Measurements from ENCODE around the gene MACROD2. TPM values are rescaled to one million over a fixed set of nuclear protein-coding genes. Genes with fewer than 3 reads are reported as not detected.

The MACROD2 gene
- total and polyA plus RNA-seq, 9 donors, result 3.7 to 25.5 (median 7.8) TPM

GRCh38 chr20:14937846-14938245 is 942.5 kb downstream of the MACROD2 start:
- DNase-seq, result no peak
- Histone ChIP-seq H3K36me3 (no peaks in the 10 kb centered on the region), H3K9me3 (no peaks in the 10 kb centered on the region), H3K4me1 (ENCODE audit: insufficient read depth) (no peaks in the 10 kb centered on the region), H3K27me3 (no peaks in the 10 kb centered on the region), H3K27ac (no peak overlapping the region), H3K4me3 (no peak overlapping the region)
- intact Hi-C loops (cut with DNase I), result no loop called here
- TF ChIP-seq POLR2A (IDR thresholded peaks at IDR 0.05), result no peak
- TF ChIP-seq CTCF (IDR thresholded peaks at IDR 0.05), result no peak
- no peak for TF ChIP-seq EP300 (IDR thresholded peaks at IDR 0.05)
- 90 to 94% (median 91%) methylated on average over 2 of the region's 2 CpGs for WGBS, 3 donors

- no peak for TF ChIP-seq CTCF (IDR thresholded peaks at IDR 0.05)
- no peak for TF ChIP-seq POLR2A (IDR thresholded peaks at IDR 0.05)
- no peak for TF ChIP-seq EP300 (IDR thresholded peaks at IDR 0.05)
- H3K27ac ChIP-seq, result no peak overlapping the region
- H3K36me3 ChIP-seq, result no peaks in the 10 kb centered on the region
- intact Hi-C loops (cut with DNase I), result no loop called here
- H3K4me1 ChIP-seq (ENCODE audit: insufficient read depth), result peaks cover 4% of the 10 kb centered on the region
- DNase-seq, result no peak
- H3K27me3 ChIP-seq, result no peaks in the 10 kb centered on the region
- H3K9me3 ChIP-seq, result no peaks in the 10 kb centered on the region
- no peak overlapping the region for H3K4me3 ChIP-seq
- WGBS, 3 donors, result 31 to 41% (median 33%) methylated on average over 1 of the region's 1 CpG
Measured at GRCh38 chr20:14947536-14947935, 952.2 kb downstream of the MACROD2 start.

GRCh38 chr20:14947946-14948345 is 952.6 kb downstream of the MACROD2 start:
- no peak overlapping the region for H3K4me3 ChIP-seq
- no peak overlapping the region for H3K27ac ChIP-seq
- WGBS, 3 donors, result 52 to 72% (median 54%) methylated on average over 1 of the region's 1 CpG
- peaks cover 4% of the 10 kb centered on the region for H3K4me1 ChIP-seq (ENCODE audit: insufficient read depth)
- intact Hi-C loops (cut with DNase I), result no loop called here
- TF ChIP-seq POLR2A (IDR thresholded peaks at IDR 0.05) (no peak), EP300 (IDR thresholded peaks at IDR 0.05) (no peak), CTCF (IDR thresholded peaks at IDR 0.05) (no peak)
- H3K9me3 ChIP-seq, result no peaks in the 10 kb centered on the region
- DNase-seq, result no peak
- H3K27me3 ChIP-seq, result no peaks in the 10 kb centered on the region
- H3K36me3 ChIP-seq, result no peaks in the 10 kb centered on the region

- intact Hi-C loops (cut with DNase I), result no loop called here
- H3K36me3 ChIP-seq, result no peaks in the 10 kb centered on the region
- no peak overlapping the region for H3K4me3 ChIP-seq
- WGBS, 3 donors, result 88 to 94% (median 90%) methylated on average over 3 of the region's 3 CpGs
- TF ChIP-seq CTCF (IDR thresholded peaks at IDR 0.05) (no peak), POLR2A (IDR thresholded peaks at IDR 0.05) (no peak), EP300 (IDR thresholded peaks at IDR 0.05) (no peak)
- no peaks in the 10 kb centered on the region for H3K27me3 ChIP-seq
- DNase-seq, result no peak
- no peak overlapping the region for H3K27ac ChIP-seq
- H3K4me1 ChIP-seq (ENCODE audit: insufficient read depth), result peaks cover 4% of the 10 kb centered on the region
- H3K9me3 ChIP-seq, result no peaks in the 10 kb centered on the region
Measured at GRCh38 chr20:14948416-14948815, 953.1 kb downstream of the MACROD2 start.

- 6 to 11% (median 6%) methylated on average over 1 of the region's 1 CpG for WGBS, 3 donors
- Histone ChIP-seq H3K27ac (no peak overlapping the region), H3K4me3 (no peak overlapping the region), H3K4me1 (ENCODE audit: insufficient read depth) (peaks cover 4% of the 10 kb centered on the region), H3K27me3 (no peaks in the 10 kb centered on the region), H3K36me3 (no peaks in the 10 kb centered on the region), H3K9me3 (no peaks in the 10 kb centered on the region)
- TF ChIP-seq EP300 (IDR thresholded peaks at IDR 0.05), result no peak
- no peak for TF ChIP-seq POLR2A (IDR thresholded peaks at IDR 0.05)
- TF ChIP-seq CTCF (IDR thresholded peaks at IDR 0.05), result no peak
- DNase-seq, result no peak
- intact Hi-C loops (cut with DNase I), result no loop called here
Measured at GRCh38 chr20:14950633-14951032, 955.3 kb downstream of the MACROD2 start.

All from ovary (tissue), 9 donors.